Gastroesophageal sphincter (tissue), 4 donors: ENCODE data around the gene USP6NL. TPM values are rescaled to one million over a fixed set of nuclear protein-coding genes. Genes with fewer than 3 reads are reported as not detected.

Experiments used
- ATAC-seq: fragments of 150-250 bp; one replicate; pipeline ENCODE4 v1.9.1; 2016; ENCODE audit warnings: mild to moderate bottlenecking, moderate library complexity
- H3K27ac ChIP-seq, 4 donors: fragments of 200-600 bp; sonication (generic) in 3 of 4; 1 replicate in 3 of 4; 2 replicates in 1 of 4; pipeline ENCODE4 v1.5.1; 2016 to 2019
- H3K27me3 ChIP-seq: fragments of 200-600 bp; sonication (generic); one replicate; pipeline ENCODE4 v1.5.1; 2019
- H3K36me3 ChIP-seq, 2 donors: fragments of 200-600 bp; sonication (generic); one replicate each; pipeline ENCODE4 v1.5.1; 2019; ENCODE audit warnings: control low read depth in 1 of 2
- H3K4me1 ChIP-seq, 3 donors: fragments of 200-600 bp; sonication (generic); 1 replicate in 2 of 3; 2 replicates in 1 of 3; pipeline ENCODE4 v1.5.1; 2016 to 2019; ENCODE audit warnings: control low read depth in 2 of 3
- H3K4me3 ChIP-seq, 2 donors: fragments of 200-600 bp; sonication (generic); one replicate each; pipeline ENCODE4 v1.5.1; 2019; ENCODE audit warnings: mild to moderate bottlenecking in 1 of 2, moderate library complexity in 1 of 2
- H3K9me3 ChIP-seq, 3 donors: fragments of 200-600 bp; sonication (generic); one replicate each; pipeline ENCODE4 v1.5.1; 2017 to 2019; ENCODE audit warnings: control low read depth in 2 of 3
- EP300 ChIP-seq: sonication (generic); formaldehyde crosslinking; IDR thresholded peaks from one replicate; pipeline ENCODE4 v1.6.1; 2017; ENCODE audit warnings: antibody characterized with exemption, mild to moderate bottlenecking
- POLR2A ChIP-seq, 2 donors: fragments of 450-650 bp; IDR thresholded peaks; one replicate each; pipeline ENCODE4 v1.6.1; 2017; ENCODE audit warnings: antibody characterized with exemption in 2 of 2, mild to moderate bottlenecking in 2 of 2, moderate library complexity in 1 of 2
- POLR2AphosphoS5 ChIP-seq: sonication (generic); formaldehyde crosslinking; IDR thresholded peaks from one replicate; pipeline ENCODE4 v1.6.1; 2017; ENCODE audit warnings: antibody characterized with exemption
- WGBS, 2 donors: methylation state at CpG; one replicate each; pipeline ENCODE4 v1.1.5; 2018; ENCODE audit warnings: low coverage in 1 of 2; 5-methylcytosine and 5-hydroxymethylcytosine counted together
- total RNA-seq, 4 donors: library from RNA; depleted of rRNA; stranded (reverse); fragments of >200 nt; gene quantifications; one replicate each; pipeline ENCODE4 v1.1.0, GENCODE V29; 2016
- TF ChIP-seq, protein P1 (sequence below), 4 experiments: fragments of 200-600 bp in 2 of 4; fragments of 450-650 bp in 2 of 4; sonication (generic) in 1 of 4; IDR thresholded peaks; one replicate each; pipeline ENCODE4 v1.5.1; 2017 to 2019; ENCODE audit warnings: antibody characterized with exemption in 4 of 4, mild to moderate bottlenecking in 2 of 4, moderate library complexity in 2 of 4

USP6NL gene
- total RNA-seq, 4 donors from 2014 or later, result 9.0 to 14.7 (median 12.5) TPM

GRCh38 chr10:11610166-11610825 is 1.2 kb downstream of the USP6NL start:
- peak overlapping the region in 3 of 4 donors; percentile 87 to 93 (median 93) for H3K27ac ChIP-seq
- H3K36me3 ChIP-seq, result no peaks in the 10 kb centered on the region
- ATAC-seq, result no peak
- WGBS, 2 donors, result 5 to 7% methylated on average over 7 to 9 of the region's 9 CpGs
- no peaks in the 10 kb centered on the region for H3K9me3 ChIP-seq
- no peaks in the 10 kb centered on the region for H3K27me3 ChIP-seq
- peaks cover 0 to 24% (median 5%) of the 10 kb centered on the region in 3 donors for H3K4me1 ChIP-seq
- peak overlapping the region; percentile 66 to 98 for H3K4me3 ChIP-seq
- TF ChIP-seq POLR2AphosphoS5, result no peak
- TF ChIP-seq, protein P1, sequence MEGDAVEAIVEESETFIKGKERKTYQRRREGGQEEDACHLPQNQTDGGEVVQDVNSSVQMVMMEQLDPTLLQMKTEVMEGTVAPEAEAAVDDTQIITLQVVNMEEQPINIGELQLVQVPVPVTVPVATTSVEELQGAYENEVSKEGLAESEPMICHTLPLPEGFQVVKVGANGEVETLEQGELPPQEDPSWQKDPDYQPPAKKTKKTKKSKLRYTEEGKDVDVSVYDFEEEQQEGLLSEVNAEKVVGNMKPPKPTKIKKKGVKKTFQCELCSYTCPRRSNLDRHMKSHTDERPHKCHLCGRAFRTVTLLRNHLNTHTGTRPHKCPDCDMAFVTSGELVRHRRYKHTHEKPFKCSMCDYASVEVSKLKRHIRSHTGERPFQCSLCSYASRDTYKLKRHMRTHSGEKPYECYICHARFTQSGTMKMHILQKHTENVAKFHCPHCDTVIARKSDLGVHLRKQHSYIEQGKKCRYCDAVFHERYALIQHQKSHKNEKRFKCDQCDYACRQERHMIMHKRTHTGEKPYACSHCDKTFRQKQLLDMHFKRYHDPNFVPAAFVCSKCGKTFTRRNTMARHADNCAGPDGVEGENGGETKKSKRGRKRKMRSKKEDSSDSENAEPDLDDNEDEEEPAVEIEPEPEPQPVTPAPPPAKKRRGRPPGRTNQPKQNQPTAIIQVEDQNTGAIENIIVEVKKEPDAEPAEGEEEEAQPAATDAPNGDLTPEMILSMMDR (IDR thresholded peaks at IDR 0.05), result no peak
- TF ChIP-seq POLR2A (IDR thresholded peaks at IDR 0.05), result no peak
- no peak for TF ChIP-seq EP300

- H3K27ac ChIP-seq, result no peak overlapping the region
- no peaks in the 10 kb centered on the region for H3K36me3 ChIP-seq
- H3K9me3 ChIP-seq, result no peaks in the 10 kb centered on the region
- H3K4me1 ChIP-seq, result peaks cover 0 to 24% (median 5%) of the 10 kb centered on the region in 3 donors
- 90 to 100% methylated on average over 2 to 3 of the region's 3 CpGs for WGBS, 2 donors
- TF ChIP-seq POLR2AphosphoS5, result no peak
- TF ChIP-seq, protein P1 (IDR thresholded peaks at IDR 0.05), result no peak
- no peak for TF ChIP-seq POLR2A (IDR thresholded peaks at IDR 0.05)
- no peak for TF ChIP-seq EP300
- no peaks in the 10 kb centered on the region for H3K27me3 ChIP-seq
- H3K4me3 ChIP-seq, result peak overlapping the region in 1 of 2 donors; percentile 98
- no peak for ATAC-seq
Measured at GRCh38 chr10:11609492-11610093, 1.9 kb downstream of the USP6NL start.

GRCh38 chr10:11609052-11609451 is 2.4 kb downstream of the USP6NL start:
- no peaks in the 10 kb centered on the region for H3K27me3 ChIP-seq
- no peaks in the 10 kb centered on the region for H3K36me3 ChIP-seq
- TF ChIP-seq, protein P1 (IDR thresholded peaks at IDR 0.05), result no peak
- no peak for TF ChIP-seq EP300
- TF ChIP-seq POLR2AphosphoS5, result no peak
- no peak for TF ChIP-seq POLR2A (IDR thresholded peaks at IDR 0.05)
- no peaks in the 10 kb centered on the region for H3K9me3 ChIP-seq
- ATAC-seq, result no peak
- H3K27ac ChIP-seq, result no peak overlapping the region
- 100% methylated on average over 6 of the region's 7 CpGs; no CpG with 5 or more reads in 1 of the 2 donors for whole genome bisulfite sequencing, 2 donors
- peaks cover 0 to 24% (median 5%) of the 10 kb centered on the region in 3 donors for H3K4me1 ChIP-seq
- H3K4me3 ChIP-seq, result no peak overlapping the region

DNA sequence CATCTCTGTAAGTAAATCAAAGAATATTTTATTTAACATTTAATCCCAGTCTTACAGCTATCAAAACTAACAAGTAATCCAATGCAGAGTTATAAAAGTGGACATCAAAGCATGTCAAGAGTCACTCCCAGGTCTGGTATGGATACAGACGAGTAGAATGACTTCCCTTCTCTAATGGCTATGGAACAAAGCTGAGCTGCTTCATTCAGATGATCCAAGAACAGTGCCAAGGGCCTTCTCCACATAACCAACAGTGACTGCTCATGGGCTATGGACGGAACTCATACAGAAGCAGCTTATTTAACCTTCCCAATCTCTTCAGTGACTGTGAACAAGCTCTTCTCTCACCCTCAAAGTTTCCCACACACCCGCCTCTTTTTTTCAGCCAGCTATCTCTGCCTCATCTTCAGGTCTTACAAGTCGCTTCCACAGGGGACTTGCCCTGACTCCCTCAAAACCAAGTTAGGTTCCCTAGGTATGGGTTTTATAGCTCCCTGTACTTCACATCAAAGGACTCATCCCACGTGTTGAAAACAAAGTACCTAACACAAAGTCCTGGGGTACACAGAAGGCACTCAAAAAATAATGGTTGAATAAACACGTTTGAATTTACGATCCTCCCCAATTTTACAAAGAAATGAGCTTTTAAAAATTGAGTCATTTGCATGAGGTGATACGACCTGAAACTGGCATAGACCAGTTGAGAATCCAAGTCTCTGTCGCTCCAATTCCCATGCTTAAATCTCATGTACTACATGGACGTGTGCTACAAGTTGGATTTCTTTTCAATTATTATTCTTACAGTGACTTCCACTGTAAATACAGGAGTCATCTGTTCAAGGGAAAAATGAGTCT is 3.1 kb downstream of the USP6NL start:
- H3K4me3 ChIP-seq, result no peak overlapping the region
- no peaks in the 10 kb centered on the region for H3K9me3 ChIP-seq
- H3K36me3 ChIP-seq, result no peaks in the 10 kb centered on the region
- TF ChIP-seq, protein P1 (IDR thresholded peaks at IDR 0.05), result no peak
- TF ChIP-seq EP300, result no peak
- no peak for TF ChIP-seq POLR2AphosphoS5
- no peak for TF ChIP-seq POLR2A (IDR thresholded peaks at IDR 0.05)
- H3K27me3 ChIP-seq, result no peaks in the 10 kb centered on the region
- peaks cover 0 to 24% (median 5%) of the 10 kb centered on the region in 3 donors for H3K4me1 ChIP-seq
- WGBS, 2 donors, result 85 to 86% methylated on average over 8 to 10 of the region's 10 CpGs
- no peak overlapping the region for H3K27ac ChIP-seq
- no peak for ATAC-seq
